GM19372 (cell line): ENCODE data around the gene DCAF5.
"Not testable (repeated sequence)": the region's sequence is repeated elsewhere in the genome, so short reads cannot be mapped to it uniquely, and the experiment has no call there.

Experiments
- ATAC-seq: cut with Tn5 transposase; IDR thresholded peaks from one replicate; pipeline ENCODE4 v1.9.1; 2021; ENCODE audit warnings: mild to moderate bottlenecking, low read depth, moderate library complexity; ENCODE audit not compliant: unreplicated experiment

DCAF5 gene

DNA sequence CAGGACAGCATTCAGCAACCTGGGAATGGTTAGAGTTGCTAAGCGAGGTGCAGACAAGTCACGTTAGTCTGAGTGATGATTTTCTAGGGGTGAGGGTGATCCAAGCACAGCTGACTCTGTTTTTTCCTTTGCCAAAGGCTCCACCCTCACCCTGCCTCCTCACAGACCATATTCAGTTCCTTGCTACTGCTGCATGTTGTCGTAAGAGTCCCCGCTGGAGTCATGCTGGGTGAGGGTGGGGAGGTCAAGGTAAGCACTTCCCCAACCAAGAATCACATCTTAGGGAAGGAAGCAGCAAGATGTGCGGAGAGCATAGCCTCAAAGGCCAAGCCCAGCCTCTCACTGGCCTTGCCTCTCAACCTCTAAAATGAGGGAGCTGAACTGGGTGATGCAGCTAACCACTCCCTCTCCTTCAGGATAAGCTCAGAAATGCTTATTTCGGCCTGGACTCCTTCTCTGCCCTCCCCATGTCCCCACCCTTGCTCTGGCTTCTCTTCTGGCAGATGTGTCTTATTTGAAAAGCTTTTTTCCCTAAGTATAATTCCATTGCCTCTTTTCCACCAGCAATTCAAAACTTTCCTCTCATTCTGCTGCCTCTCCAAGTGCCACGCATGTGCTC, 107.0 kb downstream of the DCAF5 start:
- ATAC-seq: no peak

GRCh38 chr14:69044965-69045555, 107.9 kb downstream of the DCAF5 start:
- ATAC-seq: no peak

GRCh38 chr14:69044296-69044695, 108.6 kb downstream of the DCAF5 start:
- no peak for ATAC-seq

- no peak for ATAC-seq
Observed at GRCh38 chr14:69043596-69044260, 109.2 kb downstream of the DCAF5 start.

DNA sequence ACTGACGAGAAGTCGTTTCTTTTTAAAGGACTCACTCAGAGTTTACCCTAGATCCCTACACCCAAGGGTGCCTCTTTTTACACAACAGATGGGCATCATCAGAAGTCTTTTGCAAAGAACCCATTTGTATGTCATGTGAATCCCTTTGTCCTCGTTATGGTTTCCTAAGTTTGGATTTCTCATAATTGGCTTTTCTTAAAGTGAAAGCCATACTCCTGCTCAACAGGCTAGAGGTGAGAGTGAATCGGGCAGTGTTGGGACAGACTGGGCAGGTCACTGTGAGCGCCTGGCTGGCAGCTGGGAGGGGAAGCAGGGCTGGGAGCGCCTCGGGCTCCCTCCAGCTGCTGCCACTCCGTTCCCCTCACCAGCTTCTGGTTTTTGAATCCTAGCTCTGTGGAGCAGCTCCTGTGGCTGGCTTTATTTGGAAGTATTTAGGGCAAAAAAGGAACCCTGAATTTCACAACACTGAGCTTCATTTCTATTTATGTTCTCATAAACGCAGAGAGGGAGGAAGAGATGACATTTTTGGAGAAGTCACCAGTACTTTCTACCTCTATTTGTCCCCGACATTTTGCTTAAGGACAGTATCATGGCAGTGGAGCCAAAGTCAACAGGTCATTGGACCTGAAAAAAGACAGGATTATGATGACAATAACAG, 110.0 kb downstream of the DCAF5 start:
- no peak for ATAC-seq

GRCh38 chr14:69042299-69042698, 110.6 kb downstream of the DCAF5 start:
- ATAC-seq: no peak

DNA sequence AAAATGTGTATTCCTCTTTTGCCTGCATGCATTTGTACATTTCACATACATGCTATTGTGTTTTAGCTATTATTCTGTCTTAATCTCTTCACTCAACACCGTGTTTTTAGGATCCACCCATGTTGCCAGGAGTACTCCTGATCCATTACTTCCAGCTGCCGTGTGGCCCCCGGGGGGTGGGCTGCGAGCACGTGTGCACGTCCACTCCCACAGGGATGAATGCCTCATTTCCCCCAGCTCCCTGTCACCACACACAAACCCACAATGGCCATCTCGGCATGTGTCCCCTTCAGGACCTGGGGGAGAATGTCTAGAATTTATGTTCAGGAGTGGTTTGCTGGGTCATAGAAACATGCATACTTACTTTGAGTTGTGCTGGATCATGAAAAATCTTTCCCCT, 111.1 kb downstream of the DCAF5 start:
- ATAC-seq: no peak

DNA sequence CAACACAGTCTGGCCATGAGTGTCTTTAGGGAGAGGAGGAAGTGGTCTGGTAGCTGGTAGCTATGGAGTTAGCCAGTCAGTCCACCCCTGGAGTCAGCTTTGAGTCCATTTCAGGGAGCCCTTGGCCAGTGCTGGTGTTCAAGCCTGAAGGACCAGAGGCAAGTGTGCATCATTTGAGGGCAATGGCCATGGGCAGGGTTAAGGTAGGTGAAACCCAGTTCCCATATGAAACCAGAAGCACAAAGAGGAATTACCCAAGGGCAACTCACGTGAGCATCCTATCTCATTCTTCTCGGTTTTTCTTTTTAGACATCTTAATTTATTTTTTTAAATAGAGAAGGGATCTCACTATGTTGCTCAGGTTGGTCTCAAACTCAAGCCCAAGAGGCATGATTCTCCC, 112.6 kb downstream of the DCAF5 start:
- no peak for ATAC-seq

GRCh38 chr14:69039288-69039628, 113.7 kb downstream of the DCAF5 start:
- ATAC-seq: no peak

DNA sequence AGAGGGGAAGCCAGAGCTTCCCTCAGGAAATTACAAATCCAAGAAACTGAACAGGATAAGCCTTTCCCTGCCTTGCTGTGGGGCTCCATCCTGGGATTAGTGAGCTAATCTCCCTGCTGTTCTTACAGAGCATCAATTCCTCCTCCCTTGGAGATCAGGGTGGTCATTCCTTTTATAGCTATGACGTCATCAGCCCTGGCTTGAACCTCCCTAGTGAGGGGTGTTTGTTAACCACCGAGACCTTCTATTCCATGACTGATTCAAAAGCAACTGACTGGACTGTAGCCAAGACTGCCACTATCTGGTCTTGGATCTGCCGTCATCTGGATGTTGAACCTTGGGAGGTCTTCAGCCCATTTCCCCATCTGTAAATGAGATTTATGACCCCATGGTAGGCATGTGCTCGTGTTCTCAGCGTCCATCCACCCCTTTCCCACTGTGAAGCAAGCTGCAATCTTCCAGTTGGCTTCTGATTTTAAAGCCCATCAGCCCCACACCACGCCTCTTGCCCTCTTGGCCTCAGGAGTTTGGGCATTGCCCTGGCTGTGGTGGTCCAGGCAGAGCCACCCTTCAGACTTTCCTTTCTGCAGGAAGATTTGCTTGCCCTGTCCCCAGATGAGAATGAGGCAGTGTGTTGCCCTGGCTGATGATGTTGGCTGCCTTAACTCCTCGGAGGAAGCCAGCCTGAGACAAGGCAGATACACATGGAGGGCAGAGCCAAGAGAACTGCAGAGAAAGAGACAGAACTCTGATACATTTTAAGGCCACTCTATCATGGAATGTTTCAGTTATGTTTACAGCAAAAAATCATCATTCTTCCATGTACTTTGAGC, 114.2 kb downstream of the DCAF5 start:
- no peak for ATAC-seq

DNA sequence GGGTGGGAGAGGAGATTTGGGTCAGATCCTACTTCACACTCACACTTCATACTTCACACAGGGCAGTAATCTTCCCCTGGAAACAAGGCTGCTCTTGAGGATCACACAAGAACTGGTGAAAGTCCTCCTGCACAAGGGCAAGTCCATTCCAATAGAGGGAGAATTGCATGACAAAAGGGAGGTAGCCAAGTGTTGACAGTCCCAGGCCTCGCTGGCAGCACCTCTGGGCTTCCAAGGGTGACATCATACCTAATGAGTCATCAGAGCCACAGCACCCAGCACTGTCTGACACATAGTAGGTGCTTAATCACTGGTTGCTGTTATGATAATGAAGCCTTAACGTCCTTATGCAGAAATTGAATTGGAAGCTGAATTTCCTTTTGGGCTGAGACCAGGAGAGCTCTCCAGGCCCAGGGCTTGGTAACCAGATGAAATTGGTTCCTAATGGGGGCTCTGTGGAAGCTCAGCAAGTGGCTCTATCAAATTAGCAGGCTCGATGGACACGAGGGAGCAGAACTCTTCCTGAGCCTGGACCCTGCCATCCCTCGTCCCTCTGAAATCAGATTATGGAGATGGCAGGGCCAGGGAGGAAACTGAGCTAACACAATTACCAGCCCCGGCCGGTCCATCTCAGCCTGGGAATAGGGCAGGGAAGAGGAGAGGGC, 115.0 kb downstream of the DCAF5 start:
- no peak for ATAC-seq

DNA sequence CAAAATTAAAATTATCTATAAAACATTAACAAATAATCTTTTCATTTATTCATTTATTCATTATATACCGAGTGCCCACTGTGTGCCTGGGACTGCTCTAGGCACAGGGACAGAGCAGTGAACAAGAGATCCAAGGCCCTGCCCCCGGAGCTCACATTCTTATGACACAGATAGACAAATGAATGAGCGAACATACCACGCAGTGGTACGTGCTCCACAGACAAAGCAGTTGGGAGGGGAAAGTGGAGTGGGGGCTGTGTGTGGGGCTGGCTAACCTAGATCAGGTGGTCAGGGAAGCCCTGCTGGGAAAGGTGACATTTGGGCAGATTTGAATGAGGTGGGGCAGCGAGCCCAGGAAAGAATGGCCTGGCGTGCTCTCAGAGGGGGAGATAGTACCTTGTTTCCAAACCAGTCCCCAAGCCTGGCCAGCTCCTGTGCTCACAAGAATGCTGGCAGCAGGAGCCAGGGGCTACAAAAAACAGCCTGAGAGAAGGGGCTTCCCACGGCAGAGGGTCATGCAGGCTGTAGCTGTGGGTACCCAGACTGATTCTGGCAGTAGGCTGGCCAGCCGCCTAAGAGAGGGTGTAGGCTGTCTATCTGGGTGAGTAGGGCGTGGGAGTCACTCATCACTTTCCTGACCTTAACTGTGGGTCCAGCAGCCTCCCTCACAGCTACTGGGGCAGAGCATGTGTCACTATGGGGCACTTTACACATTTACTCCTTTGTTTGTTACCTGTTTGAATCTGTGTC, 116.0 kb downstream of the DCAF5 start:
- ATAC-seq: no peak

GRCh38 chr14:69034612-69035262, 118.2 kb downstream of the DCAF5 start:
- ATAC-seq: no peak

- ATAC-seq: no peak
Observed at GRCh38 chr14:69027242-69027913, 125.5 kb downstream of the DCAF5 start.

- ATAC-seq: no peak
Observed at GRCh38 chr14:69023035-69023434, 129.9 kb downstream of the DCAF5 start.

GRCh38 chr14:69022093-69022492, 130.8 kb downstream of the DCAF5 start:
- not testable (repeated sequence) for ATAC-seq

DNA sequence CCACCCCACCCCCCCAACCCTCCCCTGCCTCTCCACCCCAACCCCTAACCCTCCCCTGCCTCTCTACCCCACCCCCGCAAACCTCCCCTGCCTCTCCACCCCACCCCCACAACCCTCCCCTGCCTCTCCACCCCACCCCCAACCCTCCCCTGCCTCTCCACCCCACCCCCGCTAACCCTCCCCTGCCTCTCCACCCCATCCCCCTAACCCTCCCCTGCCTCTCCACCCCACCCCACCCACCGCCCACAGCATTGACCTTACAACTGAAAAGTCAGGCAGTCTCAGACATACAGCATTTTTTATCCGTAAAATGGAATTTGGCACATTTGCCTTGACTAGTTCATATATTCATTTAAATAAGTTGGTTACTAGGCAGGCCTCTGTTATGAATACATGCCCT, 135.2 kb downstream of the DCAF5 start:
- no peak for ATAC-seq

- no peak for ATAC-seq
Observed at GRCh38 chr14:69014829-69015259, 138.1 kb downstream of the DCAF5 start.
